ENCODE results near the gene SLC47A2.

- TF ChIP-seq GATA2 (IDR thresholded peaks at IDR 0.05; ENCODE audit: low read depth, low read length): no peak
- no peak for TF ChIP-seq GATA3 (IDR thresholded peaks at IDR 0.05; ENCODE audit: low read depth, low read length)
These were observed 612 bp upstream of the SLC47A2 start for GRCh38 chr17:19717031-19717360.
